Left ventricle myocardium inferior (tissue), 1 donor: ENCODE results near the gene SOCS7. TPM values are rescaled to one million over a fixed set of nuclear protein-coding genes. Genes with fewer than 3 reads are reported as not detected.

Experiments used
- DNase-seq: peaks from one replicate; pipeline ENCODE4 v3.0.0-alpha.2; 2020
- H3K27ac ChIP-seq: fragments of 200-600 bp; replicated peaks from 2 replicates; pipeline ENCODE4 v1.8.0; 2021
- H3K27me3 ChIP-seq: fragments of 200-600 bp; 2 replicates; pipeline ENCODE4 v1.8.0; 2021; ENCODE audit warnings: low read depth
- H3K36me3 ChIP-seq: fragments of 200-600 bp; 2 replicates; pipeline ENCODE4 v1.8.0; 2021
- H3K4me1 ChIP-seq: fragments of 200-600 bp; 2 replicates; pipeline ENCODE4 v1.8.0; 2021
- H3K4me3 ChIP-seq: fragments of 200-600 bp; 2 replicates; pipeline ENCODE4 v1.8.0; 2021; ENCODE audit warnings: mild to moderate bottlenecking, moderate library complexity
- H3K9me3 ChIP-seq: fragments of 200-600 bp; replicated peaks from 2 replicates; pipeline ENCODE4 v1.8.0; 2021
- CTCF ChIP-seq: fragments of 200-600 bp; IDR thresholded peaks from 2 replicates; pipeline ENCODE4 v1.8.0; 2021; ENCODE audit warnings: antibody characterized with exemption, mild to moderate bottlenecking, borderline replicate concordance
- intact Hi-C: fragments of 100-400 bp; cut with micrococcal nuclease; formaldehyde crosslinking; loops from one replicate; pipeline ENCODE4 v1.11.0; 2022
- total RNA-seq: library from RNA; stranded (reverse); fragmentation: NEBNext Ultra II Directional; extraction: Animal tissue kit (Norgen Biotek cat#: 25700); gene quantifications from one replicate; pipeline ENCODE4 v1.2.1, GENCODE V29; 2021
- donor health status: DM: no; HTN: yes; CAD: no; lungs with severe emphysema.

The SOCS7 gene
- total RNA-seq, 1 donor from 2014 or later, result 13.2 TPM

- Histone ChIP-seq H3K4me3 (peak overlapping the region; percentile 14), H3K27ac (no peak overlapping the region), H3K4me1 (peaks cover 36% of the 10 kb centered on the region), H3K27me3 (peaks cover 53% of the 10 kb centered on the region), H3K9me3 (no peaks in the 10 kb centered on the region), H3K36me3 (no peaks in the 10 kb centered on the region)
- no peak for TF ChIP-seq CTCF
- intact Hi-C loops, result loop anchor here (2.0 kb wide), 1 partner anchor 65 kb away; the partner anchor contains the start of gene SOCS7
- no peak for DNase-seq
Measured at GRCh38 chr17:38415250-38416194, 63.9 kb downstream of the SOCS7 start.

- peaks cover 49% of the 10 kb centered on the region for H3K4me1 ChIP-seq
- no peak for TF ChIP-seq CTCF
Measured at GRCh38 chr17:38416840-38417209, 65.2 kb downstream of the SOCS7 start.

GRCh38 chr17:38417210-38417951, 65.7 kb downstream of the SOCS7 start:
- Histone ChIP-seq H3K27me3 (peaks cover 56% of the 10 kb centered on the region), H3K4me3 (no peak overlapping the region), H3K9me3 (no peaks in the 10 kb centered on the region), H3K4me1 (peaks cover 55% of the 10 kb centered on the region), H3K27ac (no peak overlapping the region), H3K36me3 (no peaks in the 10 kb centered on the region)
- DNase-seq, result no peak
- no peak for TF ChIP-seq CTCF
- intact Hi-C loops, result no loop called here

More at GRCh38 chr17:38416840-38417209, 65.2 kb downstream of the SOCS7 start:
- intact Hi-C loops, result no loop called here
- H3K9me3 ChIP-seq, result no peaks in the 10 kb centered on the region
- H3K4me3 ChIP-seq, result no peak overlapping the region
- no peaks in the 10 kb centered on the region for H3K36me3 ChIP-seq
- no peak overlapping the region for H3K27ac ChIP-seq
- no peak for DNase-seq
- H3K27me3 ChIP-seq, result peaks cover 56% of the 10 kb centered on the region

- no peaks in the 10 kb centered on the region for H3K36me3 ChIP-seq
- intact Hi-C loops, result no loop called here
- H3K27me3 ChIP-seq, result peaks cover 56% of the 10 kb centered on the region
- peaks cover 58% of the 10 kb centered on the region for H3K4me1 ChIP-seq
- no peak for TF ChIP-seq CTCF
- no peak for DNase-seq
- H3K4me3 ChIP-seq, result peak overlapping the region; percentile 62
- H3K27ac ChIP-seq, result no peak overlapping the region
- H3K9me3 ChIP-seq, result no peaks in the 10 kb centered on the region
Measured at GRCh38 chr17:38418062-38418692, 66.5 kb downstream of the SOCS7 start.
